Measurements from ENCODE around the gene SIN3A.

The SIN3A gene

GRCh38 chr15:75361989-75362641, 89.4 kb downstream of the SIN3A start:
- H3K4me3 ChIP-seq (ENCODE audit: low read length) = no peak overlapping the region
- TF ChIP-seq CTCF (IDR thresholded peaks at IDR 0.05; ENCODE audit: insufficient read depth, low read depth, low read length, missing control alignments) = no peak
- DNase-seq (ENCODE audit: low read depth) = no peak

- no peak for DNase-seq (ENCODE audit: low read depth)
- H3K4me3 ChIP-seq (ENCODE audit: low read length) = no peak overlapping the region
- no peak for TF ChIP-seq CTCF (IDR thresholded peaks at IDR 0.05; ENCODE audit: insufficient read depth, low read depth, low read length, missing control alignments)
Measured at GRCh38 chr15:75361361-75361988, 90.0 kb downstream of the SIN3A start.

- H3K4me3 ChIP-seq (ENCODE audit: low read length) = no peak overlapping the region
- no peak for DNase-seq (ENCODE audit: low read depth)
- TF ChIP-seq CTCF (IDR thresholded peaks at IDR 0.05; ENCODE audit: insufficient read depth, low read depth, low read length, missing control alignments) = no peak
Measured at GRCh38 chr15:75360856-75361255, 90.6 kb downstream of the SIN3A start.

- no peak for TF ChIP-seq CTCF (IDR thresholded peaks at IDR 0.05; ENCODE audit: insufficient read depth, low read depth, low read length, missing control alignments)
Measured at GRCh38 chr15:75360391-75360790, 91.1 kb downstream of the SIN3A start.

GRCh38 chr15:75359537-75360250, 91.8 kb downstream of the SIN3A start:
- H3K4me3 ChIP-seq (ENCODE audit: low read length) = no peak overlapping the region
- no peak for DNase-seq (ENCODE audit: low read depth)
- TF ChIP-seq CTCF (IDR thresholded peaks at IDR 0.05; ENCODE audit: insufficient read depth, low read depth, low read length, missing control alignments) = no peak

More at GRCh38 chr15:75360391-75360790, 91.1 kb downstream of the SIN3A start:
- no peak for DNase-seq (ENCODE audit: low read depth)
- H3K4me3 ChIP-seq (ENCODE audit: low read length) = no peak overlapping the region

- no peak overlapping the region for H3K4me3 ChIP-seq (ENCODE audit: low read length)
- DNase-seq (ENCODE audit: low read depth) = no peak
- TF ChIP-seq CTCF (IDR thresholded peaks at IDR 0.05; ENCODE audit: insufficient read depth, low read depth, low read length, missing control alignments) = no peak
Measured at GRCh38 chr15:75358771-75359536, 92.5 kb downstream of the SIN3A start.
